Left cardiac atrium (tissue), 4 donors: ENCODE measurements around the gene PATJ. TPM values are rescaled to one million over a fixed set of nuclear protein-coding genes. Genes with fewer than 3 reads are reported as not detected.
"Not testable (repeated sequence)": the region's sequence is repeated elsewhere in the genome, so short reads cannot be mapped to it uniquely, and the experiment has no call there.

Experiments used
- ATAC-seq, 2 donors: fragments of 200-7000 bp; cut with Tn5 transposase; one replicate each; pipeline ENCODE4 v1.9.1; 2020; ENCODE audit warnings: mild to moderate bottlenecking in 2 of 2, moderate library complexity in 2 of 2
- DNase-seq: peaks from one replicate; pipeline ENCODE4 v3.0.0-alpha.2; 2020
- intact Hi-C, 2 donors: fragments of 100-400 bp; cut with DNase I; formaldehyde crosslinking; loops; one replicate each; pipeline versions ENCODE4 v1.14.1 to v1.15.1; 2022 to 2023
- total RNA-seq, 2 donors: library from RNA; stranded (reverse); fragmentation: NEBNext Ultra II Directional; extraction: Animal tissue kit (Norgen Biotek cat#: 25700); gene quantifications; one replicate each; pipeline ENCODE4 v1.2.1, GENCODE V29; 2021
- donor health status: DM: no; HTN: yes; CAD: no.
- donor health status: DM: no; HTN: yes; CAD: no; lungs with severe emphysema.
- donor health status: DM: yes; HTN: yes; CAD: no.
- donor health status: Dilated cardiomyopathy.

The PATJ gene
- total RNA-seq, 2 donors from 2014 or later, result 32.9 to 58.6 TPM

DNA sequence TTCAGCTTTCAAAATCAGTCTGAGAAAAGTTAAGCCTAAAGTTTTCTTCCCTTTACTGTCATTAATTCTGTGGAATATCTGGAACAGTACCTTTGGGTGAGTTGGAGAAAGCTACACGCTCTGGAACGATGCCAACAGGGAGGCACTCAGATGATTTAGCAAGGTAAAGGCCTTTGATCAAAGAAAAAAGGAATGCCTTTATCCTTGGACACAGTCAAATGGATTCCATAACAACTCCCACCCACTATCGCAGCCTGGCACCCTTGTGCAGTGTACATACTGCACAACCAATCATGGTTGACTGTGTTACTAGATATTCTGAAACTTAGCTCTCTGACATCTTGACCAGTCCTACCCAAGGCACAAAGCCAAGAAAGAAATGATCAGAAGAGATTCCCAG lies 218.7 kb downstream of the PATJ start:
- intact Hi-C loops, result no loop called here
- ATAC-seq (no peak), DNase-seq (no peak)

- DNase-seq (no peak), ATAC-seq (no peak)
- intact Hi-C loops, result no loop called here
Measured at GRCh38 chr1:61962631-61963030, 220.4 kb downstream of the PATJ start.

DNA sequence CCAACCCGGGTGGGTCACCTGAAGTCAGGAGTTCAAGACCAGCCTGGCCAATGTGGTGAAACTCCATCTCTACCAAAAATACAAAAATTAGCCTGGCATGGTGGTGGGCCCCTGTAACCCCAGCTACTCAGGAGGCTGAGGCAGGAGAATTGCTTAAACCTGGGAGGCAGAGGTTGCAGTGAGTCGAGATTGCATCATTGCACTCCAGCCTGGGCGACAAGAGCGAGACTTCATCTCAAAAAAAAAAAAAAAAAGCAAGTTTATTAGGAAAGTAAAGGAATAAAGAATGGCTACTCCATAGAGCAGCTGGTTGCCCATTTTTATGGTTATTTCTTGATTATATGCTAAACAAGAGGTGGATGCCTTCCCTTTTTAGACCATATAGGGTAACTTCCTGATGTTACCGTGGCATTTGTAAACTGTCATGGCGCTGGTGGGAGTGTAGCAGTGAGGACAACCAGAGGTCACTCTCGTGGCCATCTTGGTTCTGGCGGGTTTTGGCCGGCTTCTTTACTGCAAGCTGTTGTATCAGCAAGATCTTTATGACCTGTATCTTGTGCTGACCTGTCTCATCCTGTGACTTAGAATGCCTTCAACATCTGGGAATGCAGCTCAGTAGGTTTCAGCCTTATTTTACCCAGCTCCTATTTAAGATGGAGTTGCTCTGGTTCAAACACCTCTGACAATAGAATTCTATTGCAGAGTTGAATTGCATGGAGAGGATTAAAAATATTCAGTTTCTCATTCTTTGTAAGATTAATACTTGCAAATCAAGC lies 224.4 kb downstream of the PATJ start:
- DNase-seq, ATAC-seq, intact Hi-C loops: not testable (repeated sequence)

- peak in 1 of 2 donors; percentile 57 for ATAC-seq
- intact Hi-C loops, result no loop called here
- no peak for DNase-seq
Measured at GRCh38 chr1:61967750-61968149, 225.5 kb downstream of the PATJ start.

GRCh38 chr1:61968869-61969268 lies 226.6 kb downstream of the PATJ start:
- ATAC-seq, result no peak

GRCh38 chr1:61973100-61973837 lies 231.0 kb downstream of the PATJ start:
- intact Hi-C loops, result no loop called here
- DNase-seq (no peak), ATAC-seq (peak; percentile 34 to 74)

More at GRCh38 chr1:61968869-61969268, 226.6 kb downstream of the PATJ start:
- no peak for DNase-seq
- intact Hi-C loops, result no loop called here

DNA sequence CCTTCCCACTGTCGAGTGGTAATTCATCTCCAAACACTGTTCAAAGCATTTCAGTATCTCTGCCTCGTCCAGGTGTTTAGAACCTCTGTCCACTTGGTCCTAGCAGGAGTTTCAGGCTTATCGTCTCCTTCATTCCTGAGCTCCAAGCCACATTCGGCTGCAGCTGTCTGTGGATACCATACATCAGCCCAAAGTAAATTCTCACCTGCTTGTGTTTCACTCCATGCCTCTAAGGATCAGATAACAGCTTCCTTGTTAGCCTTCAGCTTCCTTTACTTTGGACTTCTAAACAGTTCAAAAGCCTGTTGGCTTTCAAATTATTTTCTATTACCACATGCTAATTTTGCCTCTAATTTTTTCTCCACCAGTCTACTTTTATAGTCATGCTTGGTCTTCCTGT lies 233.4 kb downstream of the PATJ start:
- DNase-seq (no peak), ATAC-seq (no peak)
- intact Hi-C loops, result no loop called here

- DNase-seq, result no peak
- ATAC-seq, result no peak
- intact Hi-C loops, result no loop called here
Measured at GRCh38 chr1:61976566-61976965, 234.3 kb downstream of the PATJ start.

DNA sequence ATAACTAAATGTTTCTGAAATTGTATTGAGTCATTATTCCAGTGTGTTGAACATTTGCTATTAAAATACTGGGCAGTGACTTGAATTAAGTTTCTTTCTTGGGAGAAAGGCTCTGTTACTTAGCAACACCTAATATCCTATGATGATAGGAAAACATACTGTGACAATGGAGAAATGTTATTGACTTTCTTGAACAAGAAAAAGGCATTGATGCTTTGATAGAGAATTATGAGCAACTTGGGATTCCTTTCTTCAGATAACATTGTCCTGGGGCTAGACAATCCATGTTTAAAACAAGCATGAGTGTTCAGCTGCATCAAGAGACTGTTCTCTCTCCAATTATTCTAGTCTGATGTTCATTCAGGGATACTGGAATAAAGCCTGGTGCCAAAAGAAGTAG lies 236.5 kb downstream of the PATJ start:
- no peak for ATAC-seq
- DNase-seq, result no peak
- intact Hi-C loops, result no loop called here

GRCh38 chr1:61979729-61980128 lies 237.4 kb downstream of the PATJ start:
- DNase-seq (no peak), ATAC-seq (no peak)
- intact Hi-C loops, result no loop called here

DNA sequence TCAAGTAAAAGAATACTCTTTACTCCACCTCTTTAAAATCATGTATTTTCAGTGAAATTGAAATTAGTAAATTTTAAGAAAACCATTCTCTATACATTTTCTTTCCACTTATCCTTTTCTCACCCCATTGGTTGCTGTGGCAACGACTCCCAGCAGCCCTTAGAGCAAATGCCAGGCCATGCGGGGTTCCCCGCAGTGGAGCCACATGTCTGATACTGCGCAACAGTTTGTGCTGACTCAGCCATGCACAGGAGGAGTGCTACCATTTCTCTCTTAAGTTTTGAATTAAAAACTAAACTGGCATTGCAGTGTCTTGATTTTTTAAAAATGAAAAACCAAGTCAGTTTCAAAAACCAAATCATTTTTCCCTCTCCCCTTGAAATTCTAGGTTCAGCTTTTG lies 238.3 kb downstream of the PATJ start:
- no peak for ATAC-seq
- intact Hi-C loops, result no loop called here
- DNase-seq, result no peak

GRCh38 chr1:61981870-61982660 lies 239.8 kb downstream of the PATJ start:
- no peak for ATAC-seq
- no peak for DNase-seq

GRCh38 chr1:61983236-61983635 lies 241.0 kb downstream of the PATJ start:
- no peak for ATAC-seq
- DNase-seq, result no peak
- intact Hi-C loops, result no loop called here

More at GRCh38 chr1:61981870-61982660, 239.8 kb downstream of the PATJ start:
- intact Hi-C loops, result no loop called here

DNA sequence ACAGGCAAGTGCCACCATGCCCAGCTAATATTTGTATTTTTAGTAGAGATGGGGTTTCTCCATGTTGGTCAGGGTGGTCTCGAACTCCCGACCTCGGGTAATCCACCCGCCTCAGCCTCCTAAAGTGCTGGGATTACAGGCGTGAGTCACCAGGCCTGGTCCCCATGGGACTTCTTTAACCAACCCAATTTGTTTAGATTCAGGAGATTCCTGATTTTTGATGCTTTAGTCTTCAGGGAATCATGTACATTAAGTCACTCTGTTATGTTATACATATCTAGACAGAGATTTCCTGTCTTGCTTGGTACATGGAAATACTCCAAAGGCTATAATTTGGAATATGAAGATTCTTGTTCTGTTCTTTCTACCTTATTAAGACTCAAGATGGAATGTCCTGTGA lies 250.0 kb downstream of the PATJ start:
- DNase-seq, result no peak
- ATAC-seq, result no peak
- intact Hi-C loops, result no loop called here

DNA sequence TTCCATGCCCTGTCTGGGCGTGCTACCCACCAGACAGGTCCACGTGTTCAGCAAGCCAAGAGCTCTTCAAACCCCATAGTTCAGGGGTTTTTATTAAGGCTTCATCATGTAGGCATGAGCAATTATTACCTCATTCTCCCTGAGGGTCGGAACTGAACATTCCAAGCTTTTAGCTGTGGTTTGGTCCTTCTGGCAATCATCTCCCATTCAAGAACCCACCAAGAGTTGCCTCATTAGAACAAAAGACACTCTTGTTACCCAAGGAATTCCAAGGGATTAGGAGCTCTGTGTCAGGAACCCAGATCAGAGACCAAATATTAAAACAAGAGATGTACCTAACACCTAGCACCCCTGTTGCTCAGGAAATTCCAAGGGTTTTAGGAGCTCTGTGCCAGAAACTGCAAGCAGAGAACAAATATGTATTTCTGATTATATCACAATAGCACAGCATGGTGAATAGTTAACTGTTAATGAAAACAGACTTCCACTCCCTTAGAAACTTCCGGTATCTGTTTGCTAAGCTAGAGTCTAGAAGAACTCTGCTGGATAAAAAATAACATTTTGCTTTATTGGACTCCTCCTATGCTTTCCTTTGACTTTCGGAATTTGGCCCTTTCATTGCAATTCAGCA lies 251.2 kb downstream of the PATJ start:
- no peak for ATAC-seq
- DNase-seq, result no peak
- intact Hi-C loops, result no loop called here

GRCh38 chr1:61995641-61996040 lies 253.4 kb downstream of the PATJ start:
- ATAC-seq (no peak), DNase-seq (no peak)
- intact Hi-C loops, result no loop called here

DNA sequence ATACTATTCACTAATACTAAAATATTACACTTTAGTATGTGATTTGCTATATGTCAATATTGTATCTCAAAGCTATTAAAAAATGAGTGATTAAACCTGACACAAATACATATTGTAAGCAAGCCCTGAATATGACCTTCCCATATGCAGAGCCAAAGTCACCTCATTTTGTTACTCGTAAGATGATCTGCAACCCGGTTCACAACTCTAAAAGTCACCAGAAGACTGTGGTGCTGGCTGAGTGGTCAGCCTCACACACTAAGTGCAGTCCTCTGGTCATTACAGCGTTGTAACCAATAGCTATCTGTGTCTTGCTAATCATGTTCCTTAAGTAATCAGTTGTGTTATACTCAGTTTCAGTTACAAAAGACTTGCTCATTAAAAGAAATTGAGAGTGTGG lies 254.8 kb downstream of the PATJ start:
- no peak for DNase-seq
- ATAC-seq, result no peak
- intact Hi-C loops, result no loop called here

DNA sequence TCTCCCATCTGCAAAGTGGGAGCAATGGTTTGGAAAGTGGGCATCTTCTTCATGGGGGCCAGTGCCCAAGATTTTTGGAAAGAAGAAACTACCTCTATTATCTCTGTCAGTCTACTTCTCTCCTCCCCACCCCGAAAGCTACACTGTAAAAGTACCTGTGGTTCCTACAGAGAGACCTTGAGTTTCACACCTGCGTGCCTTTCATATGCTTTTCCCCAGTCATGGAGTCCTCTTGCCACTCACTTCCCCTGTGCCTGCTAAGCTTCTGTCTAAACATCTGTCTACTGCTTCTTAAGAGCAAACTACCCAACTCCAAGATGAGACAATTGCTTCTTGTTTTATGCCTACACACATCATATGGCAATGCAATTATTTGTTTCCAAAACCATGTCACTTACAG lies 261.5 kb downstream of the PATJ start:
- ATAC-seq (no peak), DNase-seq (no peak)
- intact Hi-C loops, result no loop called here

DNA sequence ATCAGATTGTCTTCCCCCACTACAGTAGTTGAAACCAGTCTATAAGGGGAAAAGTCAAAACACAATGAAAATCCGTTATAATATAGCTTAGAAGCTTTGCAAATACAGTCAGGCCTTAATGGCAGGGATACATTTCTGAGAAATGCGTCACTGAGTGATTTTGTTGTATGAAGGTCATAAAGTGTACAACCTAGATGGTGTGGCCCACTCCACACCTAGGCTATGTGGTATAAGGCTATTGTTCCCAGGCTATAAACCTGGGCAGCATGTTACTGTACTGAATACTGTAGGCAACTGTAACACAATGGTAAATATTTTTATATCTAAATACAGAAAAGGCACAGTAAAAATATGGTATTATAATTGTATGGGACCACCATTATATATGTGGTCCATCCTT lies 264.4 kb downstream of the PATJ start:
- DNase-seq (no peak), ATAC-seq (no peak)
- intact Hi-C loops, result no loop called here

DNA sequence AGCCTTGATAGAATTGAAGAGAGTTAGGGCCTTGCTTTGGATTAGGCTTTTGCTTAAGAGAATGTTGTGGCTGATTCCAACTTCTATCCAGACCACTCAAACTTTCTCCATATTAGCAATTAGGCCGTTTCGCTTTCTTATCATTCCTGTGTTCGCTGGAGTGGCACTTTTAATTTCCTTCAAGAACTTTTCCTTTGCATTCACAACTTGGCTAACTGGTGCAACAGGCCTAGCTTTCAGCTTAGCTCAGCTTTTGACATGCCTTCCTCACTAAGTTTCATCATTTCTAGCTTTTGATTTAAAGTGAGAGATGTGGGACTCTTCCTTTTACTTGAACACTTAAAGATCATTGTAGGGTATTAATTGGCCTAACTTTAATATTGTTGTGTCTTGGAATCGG lies 268.7 kb downstream of the PATJ start:
- intact Hi-C loops, result no loop called here
- no peak for DNase-seq
- ATAC-seq, result no peak
